IPS-15b (cell line): Measurements from ENCODE around the gene LRMDA.
"Not testable (repeated sequence)": the region's sequence is repeated elsewhere in the genome, so short reads cannot be mapped to it uniquely, and the experiment has no call there.

Experiments used
- H3K27me3 ChIP-seq: one replicate; pipeline ENCODE4 v1.6.1; 2013; ENCODE audit warnings: low read length; ENCODE audit not compliant: control insufficient read depth, insufficient read depth
- H3K36me3 ChIP-seq: one replicate; pipeline ENCODE4 v1.6.1; 2013; ENCODE audit warnings: low read length; ENCODE audit not compliant: control insufficient read depth, insufficient read depth
- H3K4me1 ChIP-seq: one replicate; pipeline ENCODE4 v1.6.1; 2013; ENCODE audit warnings: mild to moderate bottlenecking, low read length; ENCODE audit not compliant: control insufficient read depth, insufficient read depth
- H3K4me3 ChIP-seq: one replicate; pipeline ENCODE4 v1.5.1; 2013; ENCODE audit warnings: low read depth, low read length
- H3K9ac ChIP-seq: one replicate; pipeline ENCODE4 v1.6.1; 2013; ENCODE audit warnings: low read depth, mild to moderate bottlenecking, low read length
- H3K9me3 ChIP-seq: one replicate; pipeline ENCODE4 v1.6.1; 2013; ENCODE audit warnings: mild to moderate bottlenecking, low read length; ENCODE audit not compliant: control insufficient read depth, insufficient read depth

The LRMDA gene

GRCh38 chr10:76138286-76138685, 706.9 kb downstream of the LRMDA start:
- Histone ChIP-seq H3K9me3 (no peaks in the 10 kb centered on the region), H3K4me3 (no peak overlapping the region), H3K9ac (no peak overlapping the region), H3K27me3 (no peaks in the 10 kb centered on the region), H3K36me3 (no peaks in the 10 kb centered on the region), H3K4me1 (no peaks in the 10 kb centered on the region)

DNA sequence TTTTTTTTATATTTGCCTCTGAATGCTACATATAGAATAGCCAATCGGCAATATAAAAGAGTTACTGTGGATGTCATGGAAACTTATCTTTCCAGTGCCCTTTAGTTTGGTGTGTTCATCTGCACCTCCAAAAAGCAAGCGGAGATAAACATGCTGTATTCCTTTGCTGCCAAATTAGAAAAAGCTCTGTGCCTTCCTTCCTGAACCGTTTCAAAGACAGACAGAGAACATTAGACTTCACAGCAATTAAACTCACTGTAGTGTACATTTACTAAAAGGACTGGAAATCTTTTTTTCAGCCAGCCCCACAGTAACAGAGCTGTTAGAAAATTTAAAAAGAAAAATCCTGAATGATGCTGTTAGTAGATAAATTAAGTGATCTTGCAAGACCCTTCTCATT, 707.5 kb downstream of the LRMDA start:
- Histone ChIP-seq H3K9me3 (no peaks in the 10 kb centered on the region), H3K36me3 (no peaks in the 10 kb centered on the region), H3K9ac (no peak overlapping the region), H3K4me1 (no peaks in the 10 kb centered on the region), H3K4me3 (no peak overlapping the region), H3K27me3 (no peaks in the 10 kb centered on the region)

GRCh38 chr10:76139431-76139830, 708.0 kb downstream of the LRMDA start:
- no peaks in the 10 kb centered on the region for H3K36me3 ChIP-seq
- no peak overlapping the region for H3K4me3 ChIP-seq
- no peaks in the 10 kb centered on the region for H3K27me3 ChIP-seq
- H3K9ac ChIP-seq: no peak overlapping the region
- H3K9me3 ChIP-seq: no peaks in the 10 kb centered on the region
- H3K4me1 ChIP-seq: no peaks in the 10 kb centered on the region

DNA sequence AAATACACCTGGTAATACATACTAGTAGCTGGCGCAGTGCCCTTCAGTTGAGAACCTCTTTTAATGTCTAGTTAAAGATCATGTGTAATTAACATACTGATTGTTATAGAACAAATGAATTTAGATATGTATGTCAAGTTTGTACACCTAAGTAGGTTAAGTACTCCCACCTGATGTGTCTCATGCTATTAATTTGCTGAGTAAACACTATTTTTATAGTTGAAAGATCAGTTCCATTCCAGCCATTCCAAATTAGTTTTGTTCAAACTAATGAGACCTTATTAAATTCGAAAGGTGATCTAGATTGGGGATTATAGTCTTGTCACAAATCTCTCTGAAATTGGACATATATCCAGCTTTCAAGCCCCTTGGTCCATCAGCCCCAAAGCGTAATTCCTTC, 710.0 kb downstream of the LRMDA start:
- H3K27me3 ChIP-seq: no peaks in the 10 kb centered on the region
- H3K36me3 ChIP-seq: no peaks in the 10 kb centered on the region

GRCh38 chr10:76148217-76148616, 716.8 kb downstream of the LRMDA start:
- H3K27me3 ChIP-seq, H3K9me3 ChIP-seq, H3K36me3 ChIP-seq, H3K9ac ChIP-seq, H3K4me3 ChIP-seq: not testable (repeated sequence)
- peaks cover 18% of the 10 kb centered on the region for H3K4me1 ChIP-seq

More for the DNA sequence above, 710.0 kb downstream of the LRMDA start:
- H3K4me3 ChIP-seq: no peak overlapping the region
- H3K9me3 ChIP-seq: no peaks in the 10 kb centered on the region
- no peaks in the 10 kb centered on the region for H3K4me1 ChIP-seq
- H3K9ac ChIP-seq: no peak overlapping the region

DNA sequence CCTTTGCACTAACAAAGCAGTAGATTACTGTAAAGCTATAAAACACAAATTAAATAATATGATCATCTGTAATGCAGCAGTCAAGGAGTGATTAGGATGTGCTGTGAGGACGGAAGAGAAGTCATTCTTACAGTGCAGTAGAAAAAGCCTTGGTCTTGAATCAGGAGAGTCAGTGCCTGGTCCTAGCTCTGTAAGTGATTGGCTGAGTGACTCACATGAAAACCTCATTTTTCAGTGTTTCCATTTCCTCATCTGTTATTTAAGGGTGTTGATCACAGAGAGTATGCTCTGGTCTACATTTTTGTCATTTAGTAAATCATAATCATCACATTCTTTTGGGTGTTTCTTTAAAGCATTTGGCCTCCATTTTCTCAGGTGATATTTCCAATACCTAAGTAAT, 717.8 kb downstream of the LRMDA start:
- H3K4me1 ChIP-seq: peaks cover 18% of the 10 kb centered on the region
- peaks cover 6% of the 10 kb centered on the region for H3K9me3 ChIP-seq
- H3K4me3 ChIP-seq: no peak overlapping the region
- no peaks in the 10 kb centered on the region for H3K27me3 ChIP-seq
- no peak overlapping the region for H3K9ac ChIP-seq
- H3K36me3 ChIP-seq: no peaks in the 10 kb centered on the region

- Histone ChIP-seq H3K9me3 (peaks cover 6% of the 10 kb centered on the region), H3K27me3 (no peaks in the 10 kb centered on the region), H3K9ac (no peak overlapping the region), H3K36me3 (no peaks in the 10 kb centered on the region), H3K4me1 (peaks cover 18% of the 10 kb centered on the region), H3K4me3 (no peak overlapping the region)
Measured at GRCh38 chr10:76149602-76150138, 718.2 kb downstream of the LRMDA start.

DNA sequence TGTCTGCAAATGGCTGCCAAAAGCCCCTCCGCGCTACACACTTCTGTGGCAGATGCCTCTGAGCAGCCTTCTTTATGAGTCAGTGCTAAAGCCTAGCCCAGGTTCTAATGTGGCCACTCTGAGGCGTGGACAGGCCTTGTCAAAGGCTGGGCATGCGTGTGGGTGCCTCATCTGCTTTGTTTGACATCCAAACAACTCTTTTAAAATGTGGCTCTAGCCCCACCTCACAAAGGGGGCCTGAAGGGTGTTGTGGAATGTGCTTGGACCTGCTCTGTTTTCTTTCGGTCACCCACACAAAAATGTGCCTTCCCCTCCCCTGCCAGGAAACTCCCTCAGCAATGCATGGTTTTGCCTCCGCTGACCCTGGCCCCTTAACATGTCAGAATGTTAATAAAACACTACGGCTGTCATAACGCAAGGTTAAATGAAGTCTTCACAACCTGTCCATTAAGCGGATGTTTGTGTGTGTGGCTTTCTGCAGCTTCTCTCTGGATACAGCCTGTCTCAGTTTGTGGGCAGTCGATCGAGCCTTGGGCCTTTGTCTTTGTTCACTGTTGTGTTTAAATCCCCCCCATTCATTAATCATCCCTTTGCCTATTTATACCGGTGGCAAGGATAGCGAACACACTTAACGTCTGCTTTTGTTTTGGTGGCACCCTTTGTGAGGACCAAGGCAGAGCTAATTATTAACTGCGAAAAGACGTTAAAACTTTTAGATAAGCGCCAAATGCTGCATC, 718.9 kb downstream of the LRMDA start:
- peaks cover 6% of the 10 kb centered on the region for H3K9me3 ChIP-seq
- H3K9ac ChIP-seq: no peak overlapping the region
- no peak overlapping the region for H3K4me3 ChIP-seq
- no peaks in the 10 kb centered on the region for H3K36me3 ChIP-seq
- H3K4me1 ChIP-seq: peaks cover 18% of the 10 kb centered on the region
- no peaks in the 10 kb centered on the region for H3K27me3 ChIP-seq

GRCh38 chr10:76150876-76151288, 719.5 kb downstream of the LRMDA start:
- no peak overlapping the region for H3K4me3 ChIP-seq
- H3K9me3 ChIP-seq: peaks cover 6% of the 10 kb centered on the region
- no peaks in the 10 kb centered on the region for H3K36me3 ChIP-seq
- peaks cover 19% of the 10 kb centered on the region for H3K4me1 ChIP-seq
- H3K9ac ChIP-seq: no peak overlapping the region
- no peaks in the 10 kb centered on the region for H3K27me3 ChIP-seq

DNA sequence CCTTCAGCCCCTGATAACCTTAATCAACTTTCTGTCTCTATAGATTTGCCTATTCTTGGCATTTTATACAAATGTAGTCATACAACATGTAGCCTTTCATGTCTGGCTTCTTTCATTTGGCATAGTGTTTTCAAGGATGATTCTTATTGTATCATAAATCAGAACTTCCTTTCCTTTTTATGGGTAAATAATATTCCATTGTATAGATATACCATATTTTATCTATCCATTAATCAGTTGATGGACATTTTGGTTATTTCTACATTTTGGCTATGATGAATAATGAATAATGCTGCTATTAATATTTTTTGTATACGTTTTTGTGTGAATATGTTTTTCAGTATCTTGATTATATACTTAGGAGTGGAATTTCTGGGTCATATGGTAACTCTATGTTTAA, 720.8 kb downstream of the LRMDA start:
- Histone ChIP-seq H3K27me3 (no peaks in the 10 kb centered on the region), H3K36me3 (no peaks in the 10 kb centered on the region), H3K4me1 (peaks cover 22% of the 10 kb centered on the region), H3K9me3 (peaks cover 6% of the 10 kb centered on the region), H3K9ac (no peak overlapping the region), H3K4me3 (no peak overlapping the region)

DNA sequence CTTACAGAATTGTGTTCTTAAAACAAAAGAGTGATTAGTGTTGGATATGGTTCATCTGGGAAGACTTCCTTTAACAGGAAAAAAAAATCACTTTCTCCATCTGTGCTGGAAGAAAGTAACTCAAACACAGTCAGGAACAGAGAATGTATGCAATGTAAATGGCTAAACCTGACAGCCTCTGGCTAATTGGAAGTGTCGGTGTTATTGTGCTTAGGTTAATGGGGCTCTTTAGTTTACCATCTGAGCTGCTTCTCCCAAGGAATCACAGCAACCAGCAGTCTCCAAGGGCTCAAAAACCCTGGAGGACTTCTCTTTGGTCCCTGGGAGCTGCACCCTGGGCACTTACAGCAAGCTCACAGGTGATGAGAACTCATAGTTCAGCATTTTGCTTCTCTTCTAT, 724.5 kb downstream of the LRMDA start:
- no peak overlapping the region for H3K4me3 ChIP-seq
- H3K36me3 ChIP-seq: no peaks in the 10 kb centered on the region
- no peak overlapping the region for H3K9ac ChIP-seq
- H3K4me1 ChIP-seq: peaks cover 7% of the 10 kb centered on the region
- H3K27me3 ChIP-seq: no peaks in the 10 kb centered on the region
- no peaks in the 10 kb centered on the region for H3K9me3 ChIP-seq

DNA sequence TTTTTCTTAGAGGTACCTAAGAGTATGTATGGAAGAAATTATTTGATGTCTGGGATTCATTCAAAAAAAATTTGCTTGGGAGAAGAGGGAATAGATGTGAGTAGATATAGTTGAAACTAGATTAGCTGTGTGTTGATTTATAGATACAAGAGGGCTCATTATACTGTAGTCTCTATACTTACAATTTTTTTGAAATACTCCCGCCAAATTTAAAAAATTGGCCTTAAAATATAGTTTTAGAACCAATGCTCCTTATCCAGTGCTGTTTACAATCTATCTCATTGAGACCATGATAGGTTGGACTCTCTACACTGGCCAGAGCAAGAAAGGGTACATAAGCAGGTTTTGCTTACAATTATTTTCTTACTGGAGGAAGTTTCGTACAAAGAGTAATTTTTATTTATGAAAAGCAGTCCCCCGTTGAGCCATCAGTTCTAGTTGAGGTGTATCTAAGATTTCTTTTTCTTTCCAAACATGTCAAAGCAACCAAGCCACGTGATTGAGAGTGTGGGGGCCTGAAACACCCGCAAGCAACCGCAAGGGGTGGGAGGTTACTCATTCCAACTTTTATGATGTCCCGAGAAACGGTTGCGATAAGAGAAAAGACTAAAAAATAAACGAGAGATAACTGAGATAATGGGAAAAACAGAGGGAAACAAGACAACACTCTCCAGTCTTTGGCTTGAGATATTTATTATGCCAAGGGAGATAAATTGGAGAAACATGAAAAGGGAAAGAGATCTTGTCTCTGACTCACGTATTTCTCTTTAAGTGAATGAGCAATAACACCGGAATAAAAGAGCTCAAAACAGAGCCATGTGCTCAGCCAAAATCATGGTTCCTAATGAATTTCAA, 729.2 kb downstream of the LRMDA start:
- H3K4me1 ChIP-seq: peaks cover 4% of the 10 kb centered on the region
- no peaks in the 10 kb centered on the region for H3K9me3 ChIP-seq

More for the DNA sequence above, 729.2 kb downstream of the LRMDA start:
- no peaks in the 10 kb centered on the region for H3K27me3 ChIP-seq
- no peak overlapping the region for H3K9ac ChIP-seq
- no peaks in the 10 kb centered on the region for H3K36me3 ChIP-seq
- H3K4me3 ChIP-seq: no peak overlapping the region
